HEK293 (cell line): ENCODE results near the gene PAQR7.

Experiments
- BCL11A ChIP-seq: fragments of 450-650 bp; formaldehyde crosslinking; IDR thresholded peaks from 2 replicates; pipeline ENCODE4 v1.5.1; 2016; ENCODE audit warnings: low read depth, missing biosample characterization, missing genetic modification characterization
- HOXA7 ChIP-seq: sonication (generic); formaldehyde crosslinking; IDR thresholded peaks from 2 replicates; pipeline ENCODE4 v1.8.1; 2022; ENCODE audit warnings: missing genetic modification reagents, borderline replicate concordance
- KLF1 ChIP-seq: fragments of 450-650 bp; formaldehyde crosslinking; IDR thresholded peaks from 2 replicates; pipeline ENCODE4 v1.5.1; 2016; ENCODE audit warnings: missing biosample characterization, missing genetic modification characterization
- KLF10 ChIP-seq: fragments of 450-650 bp; IDR thresholded peaks from 2 replicates; pipeline ENCODE4 v1.5.1; 2018; ENCODE audit warnings: missing biosample characterization, mild to moderate bottlenecking, missing genetic modification characterization
- OSR2 ChIP-seq: fragments of 450-650 bp; formaldehyde crosslinking; IDR thresholded peaks from 2 replicates; pipeline ENCODE4 v1.5.1; 2016; ENCODE audit warnings: missing biosample characterization, missing genetic modification characterization
- SP2 ChIP-seq: fragments of 450-650 bp; formaldehyde crosslinking; IDR thresholded peaks from 2 replicates; pipeline ENCODE4 v1.5.1; 2016; ENCODE audit warnings: missing biosample characterization, missing genetic modification characterization
- ZBTB7A ChIP-seq: fragments of 450-650 bp; formaldehyde crosslinking; IDR thresholded peaks from 2 replicates; pipeline ENCODE4 v1.5.1; 2016; ENCODE audit warnings: low read depth, missing biosample characterization, missing genetic modification characterization
- ZNF132 ChIP-seq: fragments of 450-650 bp; formaldehyde crosslinking; IDR thresholded peaks from 2 replicates; pipeline ENCODE4 v1.5.1; 2017; ENCODE audit warnings: missing biosample characterization, missing genetic modification characterization, borderline replicate concordance
- ZNF157 ChIP-seq: fragments of 450-650 bp; formaldehyde crosslinking; IDR thresholded peaks from 2 replicates; pipeline ENCODE4 v1.5.1; 2016; ENCODE audit warnings: missing biosample characterization, missing genetic modification characterization
- ZNF175 ChIP-seq: fragments of 450-650 bp; formaldehyde crosslinking; IDR thresholded peaks from 2 replicates; pipeline ENCODE4 v1.5.1; 2016; ENCODE audit warnings: missing biosample characterization, missing genetic modification characterization
- ZNF19 ChIP-seq: fragments of 450-650 bp; formaldehyde crosslinking; IDR thresholded peaks from 2 replicates; pipeline ENCODE4; 2016; ENCODE audit warnings: missing biosample characterization, missing genetic modification characterization, low read depth
- ZNF202 ChIP-seq: fragments of 450-650 bp; formaldehyde crosslinking; IDR thresholded peaks from 2 replicates; pipeline ENCODE4 v1.5.1; 2016; ENCODE audit warnings: missing biosample characterization, missing genetic modification characterization, borderline replicate concordance
- ZNF211 ChIP-seq: fragments of 450-650 bp; formaldehyde crosslinking; IDR thresholded peaks from 2 replicates; pipeline ENCODE4 v1.5.1; 2016; ENCODE audit warnings: low read depth, missing biosample characterization, missing genetic modification characterization
- ZNF341 ChIP-seq: fragments of 450-650 bp; formaldehyde crosslinking; IDR thresholded peaks from 2 replicates; pipeline ENCODE4; 2016; ENCODE audit warnings: low read depth, missing biosample characterization, missing genetic modification characterization
- ZNF48 ChIP-seq: fragments of 450-650 bp; formaldehyde crosslinking; IDR thresholded peaks from 2 replicates; pipeline ENCODE4 v1.5.1; 2016; ENCODE audit warnings: missing biosample characterization, missing genetic modification characterization
- ZNF514 ChIP-seq: fragments of 450-650 bp; formaldehyde crosslinking; IDR thresholded peaks from 2 replicates; pipeline ENCODE4 v1.5.1; 2016; ENCODE audit warnings: missing biosample characterization, missing genetic modification characterization
- ZNF610 ChIP-seq: fragments of 450-650 bp; formaldehyde crosslinking; IDR thresholded peaks from 2 replicates; pipeline ENCODE4 v1.5.1; 2016; ENCODE audit warnings: missing biosample characterization, missing genetic modification characterization, borderline replicate concordance
- ZNF664 ChIP-seq: fragments of 450-650 bp; formaldehyde crosslinking; IDR thresholded peaks from 2 replicates; pipeline ENCODE4 v1.5.1; 2016; ENCODE audit warnings: missing biosample characterization, missing genetic modification characterization
- ZNF777 ChIP-seq: fragments of 450-650 bp; formaldehyde crosslinking; IDR thresholded peaks from 2 replicates; pipeline ENCODE4 v1.5.1; 2017; ENCODE audit warnings: missing biosample characterization, missing genetic modification characterization, borderline replicate concordance
- TF ChIP-seq, protein P1 (sequence below): fragments of 450-650 bp; formaldehyde crosslinking; IDR thresholded peaks from 2 replicates; pipeline ENCODE4 v1.5.1; 2016; ENCODE audit warnings: missing biosample characterization, missing genetic modification characterization, borderline replicate concordance
- TF ChIP-seq, protein P2 (sequence below): fragments of 450-650 bp; formaldehyde crosslinking; IDR thresholded peaks from 2 replicates; pipeline ENCODE4 v1.5.1; 2016; ENCODE audit warnings: missing biosample characterization, missing genetic modification characterization, low read depth
- TF ChIP-seq, protein P3 (sequence below): fragments of 450-650 bp; formaldehyde crosslinking; IDR thresholded peaks from 2 replicates; pipeline ENCODE4; 2016; ENCODE audit warnings: missing biosample characterization, missing genetic modification characterization
- TF ChIP-seq, protein P4 (sequence below): fragments of 450-650 bp; formaldehyde crosslinking; conservative IDR thresholded peaks from 2 replicates; pipeline ENCODE4 v1.5.1; 2016; ENCODE audit warnings: low read depth, missing biosample characterization, missing genetic modification characterization
- TF ChIP-seq, protein P5 (sequence below): fragments of 450-650 bp; formaldehyde crosslinking; IDR thresholded peaks from 2 replicates; pipeline ENCODE4 v1.5.1; 2016; ENCODE audit warnings: missing biosample characterization, missing genetic modification characterization

Gene PAQR7

DNA sequence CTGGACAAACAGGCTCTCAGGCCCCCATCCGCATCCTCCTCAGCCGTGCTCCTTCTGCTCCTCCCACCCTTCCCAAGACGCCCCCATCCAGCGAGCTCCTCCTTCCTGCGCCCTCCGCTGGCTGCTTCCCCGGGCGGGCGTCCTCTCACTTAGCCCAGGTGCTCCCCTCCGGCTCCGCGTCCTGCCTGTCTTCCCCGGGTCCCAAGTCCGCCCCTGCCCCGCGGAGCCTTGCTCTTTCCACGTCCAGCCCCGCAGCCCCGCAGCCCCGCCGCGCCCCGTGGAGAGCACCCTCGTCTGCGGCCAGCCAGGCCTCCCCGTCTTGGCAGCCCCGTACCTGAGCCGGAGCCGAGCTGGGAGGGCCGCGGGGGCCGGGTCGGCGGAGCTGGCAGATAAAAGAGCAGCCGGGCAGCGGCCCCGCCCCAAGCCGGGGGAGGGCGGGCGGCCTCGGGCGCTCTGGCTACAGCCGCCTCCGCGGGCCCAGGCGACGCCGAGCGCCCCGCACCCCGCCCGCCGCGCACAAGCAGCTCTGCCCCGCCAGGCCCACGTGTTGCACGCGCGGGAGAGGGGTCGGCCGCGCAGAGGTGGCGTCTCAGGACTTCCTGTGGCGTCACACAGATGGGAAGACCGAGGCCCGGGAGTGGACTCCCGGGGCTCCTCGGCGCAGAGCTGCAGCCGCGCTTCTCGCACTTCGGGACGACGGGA, at the start of gene PAQR7 (continued):
- TF ChIP-seq, protein P1, sequence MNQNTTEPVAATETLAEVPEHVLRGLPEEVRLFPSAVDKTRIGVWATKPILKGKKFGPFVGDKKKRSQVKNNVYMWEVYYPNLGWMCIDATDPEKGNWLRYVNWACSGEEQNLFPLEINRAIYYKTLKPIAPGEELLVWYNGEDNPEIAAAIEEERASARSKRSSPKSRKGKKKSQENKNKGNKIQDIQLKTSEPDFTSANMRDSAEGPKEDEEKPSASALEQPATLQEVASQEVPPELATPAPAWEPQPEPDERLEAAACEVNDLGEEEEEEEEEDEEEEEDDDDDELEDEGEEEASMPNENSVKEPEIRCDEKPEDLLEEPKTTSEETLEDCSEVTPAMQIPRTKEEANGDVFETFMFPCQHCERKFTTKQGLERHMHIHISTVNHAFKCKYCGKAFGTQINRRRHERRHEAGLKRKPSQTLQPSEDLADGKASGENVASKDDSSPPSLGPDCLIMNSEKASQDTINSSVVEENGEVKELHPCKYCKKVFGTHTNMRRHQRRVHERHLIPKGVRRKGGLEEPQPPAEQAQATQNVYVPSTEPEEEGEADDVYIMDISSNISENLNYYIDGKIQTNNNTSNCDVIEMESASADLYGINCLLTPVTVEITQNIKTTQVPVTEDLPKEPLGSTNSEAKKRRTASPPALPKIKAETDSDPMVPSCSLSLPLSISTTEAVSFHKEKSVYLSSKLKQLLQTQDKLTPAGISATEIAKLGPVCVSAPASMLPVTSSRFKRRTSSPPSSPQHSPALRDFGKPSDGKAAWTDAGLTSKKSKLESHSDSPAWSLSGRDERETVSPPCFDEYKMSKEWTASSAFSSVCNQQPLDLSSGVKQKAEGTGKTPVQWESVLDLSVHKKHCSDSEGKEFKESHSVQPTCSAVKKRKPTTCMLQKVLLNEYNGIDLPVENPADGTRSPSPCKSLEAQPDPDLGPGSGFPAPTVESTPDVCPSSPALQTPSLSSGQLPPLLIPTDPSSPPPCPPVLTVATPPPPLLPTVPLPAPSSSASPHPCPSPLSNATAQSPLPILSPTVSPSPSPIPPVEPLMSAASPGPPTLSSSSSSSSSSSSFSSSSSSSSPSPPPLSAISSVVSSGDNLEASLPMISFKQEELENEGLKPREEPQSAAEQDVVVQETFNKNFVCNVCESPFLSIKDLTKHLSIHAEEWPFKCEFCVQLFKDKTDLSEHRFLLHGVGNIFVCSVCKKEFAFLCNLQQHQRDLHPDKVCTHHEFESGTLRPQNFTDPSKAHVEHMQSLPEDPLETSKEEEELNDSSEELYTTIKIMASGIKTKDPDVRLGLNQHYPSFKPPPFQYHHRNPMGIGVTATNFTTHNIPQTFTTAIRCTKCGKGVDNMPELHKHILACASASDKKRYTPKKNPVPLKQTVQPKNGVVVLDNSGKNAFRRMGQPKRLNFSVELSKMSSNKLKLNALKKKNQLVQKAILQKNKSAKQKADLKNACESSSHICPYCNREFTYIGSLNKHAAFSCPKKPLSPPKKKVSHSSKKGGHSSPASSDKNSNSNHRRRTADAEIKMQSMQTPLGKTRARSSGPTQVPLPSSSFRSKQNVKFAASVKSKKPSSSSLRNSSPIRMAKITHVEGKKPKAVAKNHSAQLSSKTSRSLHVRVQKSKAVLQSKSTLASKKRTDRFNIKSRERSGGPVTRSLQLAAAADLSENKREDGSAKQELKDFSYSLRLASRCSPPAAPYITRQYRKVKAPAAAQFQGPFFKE (tag by site-specific recombination) = 0 out of 2 replicates have a peak, but pooled peaks have one; percentile 68
- TF ChIP-seq ZBTB7A (tag by site-specific recombination) (peak; percentile 44; the same call in 1 of the 2 replicates), SP2 (tag by site-specific recombination) (peak; percentile 54), ZNF664 (tag by site-specific recombination) (no peak), OSR2 (tag by site-specific recombination) (no peak), KLF10 (tag by site-specific recombination) (0 out of 2 replicates have a peak, but pooled peaks have one; percentile 23), BCL11A (tag by site-specific recombination) (no peak), ZNF777 (tag by site-specific recombination) (no peak), ZNF19 (tag by site-specific recombination) (no peak), ZNF341 (tag by site-specific recombination) (peak; percentile 35; the same call in 1 of the 2 replicates), ZNF211 (tag by site-specific recombination) (no peak), ZNF175 (tag by site-specific recombination) (no peak), ZNF202 (tag by site-specific recombination) (no peak), ZNF514 (tag by site-specific recombination) (no peak), KLF1 (tag by site-specific recombination) (peak; percentile 38), ZNF610 (no peak), ZNF132 (tag by site-specific recombination) (no peak), HOXA7 (no peak), ZNF157 (tag by site-specific recombination) (no peak), ZNF48 (tag by site-specific recombination) (no peak)
- TF ChIP-seq, protein P2, sequence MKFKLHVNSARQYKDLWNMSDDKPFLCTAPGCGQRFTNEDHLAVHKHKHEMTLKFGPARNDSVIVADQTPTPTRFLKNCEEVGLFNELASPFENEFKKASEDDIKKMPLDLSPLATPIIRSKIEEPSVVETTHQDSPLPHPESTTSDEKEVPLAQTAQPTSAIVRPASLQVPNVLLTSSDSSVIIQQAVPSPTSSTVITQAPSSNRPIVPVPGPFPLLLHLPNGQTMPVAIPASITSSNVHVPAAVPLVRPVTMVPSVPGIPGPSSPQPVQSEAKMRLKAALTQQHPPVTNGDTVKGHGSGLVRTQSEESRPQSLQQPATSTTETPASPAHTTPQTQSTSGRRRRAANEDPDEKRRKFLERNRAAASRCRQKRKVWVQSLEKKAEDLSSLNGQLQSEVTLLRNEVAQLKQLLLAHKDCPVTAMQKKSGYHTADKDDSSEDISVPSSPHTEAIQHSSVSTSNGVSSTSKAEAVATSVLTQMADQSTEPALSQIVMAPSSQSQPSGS (tag by site-specific recombination) = no peak
- TF ChIP-seq, protein P3, sequence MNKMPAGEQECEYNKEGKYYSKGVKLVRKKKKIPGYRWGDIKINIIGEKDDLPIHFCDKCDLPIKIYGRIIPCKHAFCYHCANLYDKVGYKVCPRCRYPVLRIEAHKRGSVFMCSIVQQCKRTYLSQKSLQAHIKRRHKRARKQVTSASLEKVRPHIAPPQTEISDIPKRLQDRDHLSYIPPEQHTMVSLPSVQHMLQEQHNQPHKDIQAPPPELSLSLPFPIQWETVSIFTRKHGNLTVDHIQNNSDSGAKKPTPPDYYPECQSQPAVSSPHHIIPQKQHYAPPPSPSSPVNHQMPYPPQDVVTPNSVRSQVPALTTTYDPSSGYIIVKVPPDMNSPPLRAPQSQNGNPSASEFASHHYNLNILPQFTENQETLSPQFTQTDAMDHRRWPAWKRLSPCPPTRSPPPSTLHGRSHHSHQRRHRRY = 0 out of 2 replicates have a peak, but pooled peaks have one; percentile 43
- TF ChIP-seq, protein P4, sequence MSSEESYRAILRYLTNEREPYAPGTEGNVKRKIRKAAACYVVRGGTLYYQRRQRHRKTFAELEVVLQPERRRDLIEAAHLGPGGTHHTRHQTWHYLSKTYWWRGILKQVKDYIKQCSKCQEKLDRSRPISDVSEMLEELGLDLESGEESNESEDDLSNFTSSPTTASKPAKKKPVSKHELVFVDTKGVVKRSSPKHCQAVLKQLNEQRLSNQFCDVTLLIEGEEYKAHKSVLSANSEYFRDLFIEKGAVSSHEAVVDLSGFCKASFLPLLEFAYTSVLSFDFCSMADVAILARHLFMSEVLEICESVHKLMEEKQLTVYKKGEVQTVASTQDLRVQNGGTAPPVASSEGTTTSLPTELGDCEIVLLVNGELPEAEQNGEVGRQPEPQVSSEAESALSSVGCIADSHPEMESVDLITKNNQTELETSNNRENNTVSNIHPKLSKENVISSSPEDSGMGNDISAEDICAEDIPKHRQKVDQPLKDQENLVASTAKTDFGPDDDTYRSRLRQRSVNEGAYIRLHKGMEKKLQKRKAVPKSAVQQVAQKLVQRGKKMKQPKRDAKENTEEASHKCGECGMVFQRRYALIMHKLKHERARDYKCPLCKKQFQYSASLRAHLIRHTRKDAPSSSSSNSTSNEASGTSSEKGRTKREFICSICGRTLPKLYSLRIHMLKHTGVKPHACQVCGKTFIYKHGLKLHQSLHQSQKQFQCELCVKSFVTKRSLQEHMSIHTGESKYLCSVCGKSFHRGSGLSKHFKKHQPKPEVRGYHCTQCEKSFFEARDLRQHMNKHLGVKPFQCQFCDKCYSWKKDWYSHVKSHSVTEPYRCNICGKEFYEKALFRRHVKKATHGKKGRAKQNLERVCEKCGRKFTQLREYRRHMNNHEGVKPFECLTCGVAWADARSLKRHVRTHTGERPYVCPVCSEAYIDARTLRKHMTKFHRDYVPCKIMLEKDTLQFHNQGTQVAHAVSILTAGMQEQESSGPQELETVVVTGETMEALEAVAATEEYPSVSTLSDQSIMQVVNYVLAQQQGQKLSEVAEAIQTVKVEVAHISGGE (tag by site-specific recombination) = no peak; the same call in 1 of the 2 replicates
- TF ChIP-seq, protein P5, sequence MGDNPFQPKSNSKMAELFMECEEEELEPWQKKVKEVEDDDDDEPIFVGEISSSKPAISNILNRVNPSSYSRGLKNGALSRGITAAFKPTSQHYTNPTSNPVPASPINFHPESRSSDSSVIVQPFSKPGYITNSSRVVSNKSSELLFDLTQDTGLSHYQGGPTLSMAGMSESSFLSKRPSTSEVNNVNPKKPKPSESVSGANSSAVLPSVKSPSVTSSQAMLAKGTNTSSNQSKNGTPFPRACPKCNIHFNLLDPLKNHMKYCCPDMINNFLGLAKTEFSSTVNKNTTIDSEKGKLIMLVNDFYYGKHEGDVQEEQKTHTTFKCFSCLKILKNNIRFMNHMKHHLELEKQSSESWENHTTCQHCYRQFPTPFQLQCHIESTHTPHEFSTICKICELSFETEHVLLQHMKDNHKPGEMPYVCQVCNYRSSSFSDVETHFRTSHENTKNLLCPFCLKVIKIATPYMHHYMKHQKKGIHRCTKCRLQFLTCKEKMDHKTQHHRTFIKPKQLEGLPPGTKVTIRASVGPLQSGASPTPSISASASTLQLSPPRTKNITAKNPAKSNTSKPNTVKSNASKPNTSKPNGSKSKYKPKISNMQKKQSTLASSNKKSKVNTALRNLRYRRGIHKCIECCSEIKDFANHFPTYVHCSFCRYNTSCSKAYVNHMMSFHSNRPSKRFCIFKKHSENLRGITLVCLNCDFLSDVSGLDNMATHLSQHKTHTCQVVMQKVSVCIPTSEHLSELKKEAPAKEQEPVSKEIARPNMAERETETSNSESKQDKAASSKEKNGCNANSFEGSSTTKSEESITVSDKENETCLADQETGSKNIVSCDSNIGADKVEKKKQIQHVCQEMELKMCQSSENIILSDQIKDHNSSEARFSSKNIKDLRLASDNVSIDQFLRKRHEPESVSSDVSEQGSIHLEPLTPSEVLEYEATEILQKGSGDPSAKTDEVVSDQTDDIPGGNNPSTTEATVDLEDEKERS = no peak
